DOHH2 (cell line): ENCODE measurements around the gene ZBTB5.

Experiments used
- H3F3A ChIP-seq: fragments of 200-600 bp; sonication (generic), shearing (Covaris generic); 2 replicates; pipeline ENCODE4 v1.6.0; 2016; ENCODE audit warnings: antibody characterized with exemption, mild to moderate bottlenecking; ENCODE audit not compliant: control insufficient read depth, insufficient read depth
- H3K27ac ChIP-seq: fragments of 200-600 bp; sonication (generic); 2 replicates; pipeline ENCODE4 v1.5.1; 2014; ENCODE audit warnings: low read depth, mild to moderate bottlenecking, low read length, moderate library complexity
- H3K27me3 ChIP-seq: fragments of 200-600 bp; sonication (generic); 2 replicates; pipeline ENCODE4 v1.6.1; 2014; ENCODE audit warnings: mild to moderate bottlenecking, low read length, mixed read lengths; ENCODE audit not compliant: control insufficient read depth
- H3K36me3 ChIP-seq: fragments of 200-600 bp; sonication (generic); 2 replicates; pipeline ENCODE4 v1.6.1; 2014; ENCODE audit warnings: mild to moderate bottlenecking, low read length, moderate library complexity, mixed read lengths; ENCODE audit not compliant: control insufficient read depth
- H3K4me1 ChIP-seq: fragments of 200-600 bp; sonication (generic); 2 replicates; pipeline ENCODE4 v1.6.1; 2014; ENCODE audit warnings: mild to moderate bottlenecking, low read length, mixed read lengths; ENCODE audit not compliant: control insufficient read depth
- H3K4me2 ChIP-seq: fragments of 200-600 bp; sonication (generic); 2 replicates; pipeline ENCODE4 v1.6.0; 2014; ENCODE audit warnings: mild to moderate bottlenecking, low read length, moderate library complexity
- H3K4me3 ChIP-seq: fragments of 200-600 bp; sonication (generic); 2 replicates; pipeline ENCODE4 v1.5.1; 2014; ENCODE audit warnings: mild to moderate bottlenecking, low read length, mixed read lengths
- H3K79me2 ChIP-seq: fragments of 200-600 bp; sonication (generic); 2 replicates; pipeline ENCODE4 v1.6.1; 2014; ENCODE audit warnings: mild to moderate bottlenecking, low read length, mixed read lengths; ENCODE audit not compliant: control insufficient read depth
- H3K9me2 ChIP-seq: fragments of 200-600 bp; sonication (generic); replicated peaks from 2 replicates; pipeline ENCODE4 v1.6.1; 2014; ENCODE audit warnings: mild to moderate bottlenecking, low read length, mixed read lengths; ENCODE audit not compliant: control insufficient read depth
- H3K9me3 ChIP-seq: fragments of 200-600 bp; sonication (generic); 2 replicates; pipeline ENCODE4 v1.6.1; 2014; ENCODE audit warnings: antibody characterized with exemption, low read length, mixed read lengths; ENCODE audit not compliant: control insufficient read depth, insufficient read depth
- H4K20me1 ChIP-seq: fragments of 200-600 bp; sonication (generic); 2 replicates; pipeline ENCODE4 v1.6.0; 2014; ENCODE audit warnings: low read depth, mild to moderate bottlenecking, antibody characterized with exemption, low read length, moderate library complexity; ENCODE audit not compliant: control insufficient read depth, insufficient read depth
- EZH2phosphoT487 ChIP-seq: fragments of 200-600 bp; sonication (generic); IDR thresholded peaks from 2 replicates; pipeline ENCODE4 v1.6.1; 2017; ENCODE audit warnings: borderline replicate concordance, mild to moderate bottlenecking, antibody characterized with exemption, low read length, moderate library complexity, mixed read lengths
- TF ChIP-seq, protein P1 (sequence below): fragments of 200-600 bp; sonication (generic); IDR thresholded peaks from one replicate; pipeline ENCODE4 v1.5.1; 2014; ENCODE audit warnings: antibody characterized with exemption, mild to moderate bottlenecking, low read depth, low read length; ENCODE audit not compliant: poor library complexity, severe bottlenecking

ZBTB5 gene

DNA sequence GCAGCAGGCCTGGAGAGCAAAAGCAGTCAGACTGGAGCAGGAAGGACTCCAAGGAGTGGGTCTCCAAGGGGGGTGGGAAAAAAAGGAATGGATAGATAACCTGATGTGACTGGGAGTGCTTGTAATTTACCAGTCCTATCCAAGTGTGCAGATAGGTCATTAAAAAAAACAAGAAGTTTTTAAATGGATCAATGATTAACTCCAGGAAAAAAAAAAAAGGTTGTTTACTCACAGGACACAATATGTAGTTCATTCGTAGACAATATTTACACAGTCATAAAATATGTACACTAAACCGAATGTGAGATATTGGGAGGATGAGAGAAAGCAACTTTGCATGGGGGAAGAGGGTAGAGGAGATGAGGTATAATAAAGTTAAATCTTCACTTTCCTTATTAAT, 20.4 kb downstream of the ZBTB5 start:
- Histone ChIP-seq H3K9me3 (no peaks in the 10 kb centered on the region), H3K9me2 (no peaks in the 10 kb centered on the region), H3F3A (peaks cover 7% of the 10 kb centered on the region), H3K27me3 (no peaks in the 10 kb centered on the region), H4K20me1 (0 out of 2 replicates have a peak, but pooled peaks cover 5% of the 10 kb centered on the region), H3K36me3 (peaks cover 44% of the 10 kb centered on the region), H3K4me1 (no peaks in the 10 kb centered on the region), H3K27ac (no peak overlapping the region), H3K4me3 (no peak overlapping the region), H3K4me2 (no peak overlapping the region), H3K79me2 (peaks cover 65% of the 10 kb centered on the region)
- no peak for TF ChIP-seq EZH2phosphoT487
- TF ChIP-seq, protein P1, sequence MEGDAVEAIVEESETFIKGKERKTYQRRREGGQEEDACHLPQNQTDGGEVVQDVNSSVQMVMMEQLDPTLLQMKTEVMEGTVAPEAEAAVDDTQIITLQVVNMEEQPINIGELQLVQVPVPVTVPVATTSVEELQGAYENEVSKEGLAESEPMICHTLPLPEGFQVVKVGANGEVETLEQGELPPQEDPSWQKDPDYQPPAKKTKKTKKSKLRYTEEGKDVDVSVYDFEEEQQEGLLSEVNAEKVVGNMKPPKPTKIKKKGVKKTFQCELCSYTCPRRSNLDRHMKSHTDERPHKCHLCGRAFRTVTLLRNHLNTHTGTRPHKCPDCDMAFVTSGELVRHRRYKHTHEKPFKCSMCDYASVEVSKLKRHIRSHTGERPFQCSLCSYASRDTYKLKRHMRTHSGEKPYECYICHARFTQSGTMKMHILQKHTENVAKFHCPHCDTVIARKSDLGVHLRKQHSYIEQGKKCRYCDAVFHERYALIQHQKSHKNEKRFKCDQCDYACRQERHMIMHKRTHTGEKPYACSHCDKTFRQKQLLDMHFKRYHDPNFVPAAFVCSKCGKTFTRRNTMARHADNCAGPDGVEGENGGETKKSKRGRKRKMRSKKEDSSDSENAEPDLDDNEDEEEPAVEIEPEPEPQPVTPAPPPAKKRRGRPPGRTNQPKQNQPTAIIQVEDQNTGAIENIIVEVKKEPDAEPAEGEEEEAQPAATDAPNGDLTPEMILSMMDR: no peak

DNA sequence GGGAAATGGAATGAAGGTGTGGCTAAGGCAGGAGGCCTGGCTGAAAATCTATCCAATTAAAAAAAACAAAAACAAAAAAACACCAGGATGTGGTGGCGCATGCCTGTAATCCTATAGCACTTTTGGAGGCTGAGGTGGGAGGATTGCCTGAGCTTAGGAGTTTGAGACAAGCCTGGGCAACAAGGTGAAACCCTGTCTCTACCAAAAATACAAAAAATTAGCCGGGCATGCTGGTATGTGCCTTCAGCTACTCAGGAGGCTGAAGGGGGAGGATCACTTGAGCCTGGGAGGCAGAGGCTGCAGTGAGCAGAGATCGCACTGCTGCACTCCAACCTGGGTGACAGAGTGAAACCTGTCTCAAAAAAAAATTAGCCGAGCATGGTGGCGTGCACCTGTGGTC, 21.7 kb downstream of the ZBTB5 start:
- Histone ChIP-seq H3K4me1 (no peaks in the 10 kb centered on the region), H3K79me2 (peaks cover 70% of the 10 kb centered on the region), H3K4me3 (no peak overlapping the region), H3F3A (peaks cover 19% of the 10 kb centered on the region), H3K4me2 (no peak overlapping the region), H4K20me1 (0 out of 2 replicates have a peak, but pooled peaks cover 5% of the 10 kb centered on the region), H3K27me3 (no peaks in the 10 kb centered on the region), H3K9me3 (no peaks in the 10 kb centered on the region), H3K27ac (no peak overlapping the region), H3K36me3 (peaks cover 54% of the 10 kb centered on the region), H3K9me2 (no peaks in the 10 kb centered on the region)
- TF ChIP-seq, protein P1: no peak
- no peak for TF ChIP-seq EZH2phosphoT487

DNA sequence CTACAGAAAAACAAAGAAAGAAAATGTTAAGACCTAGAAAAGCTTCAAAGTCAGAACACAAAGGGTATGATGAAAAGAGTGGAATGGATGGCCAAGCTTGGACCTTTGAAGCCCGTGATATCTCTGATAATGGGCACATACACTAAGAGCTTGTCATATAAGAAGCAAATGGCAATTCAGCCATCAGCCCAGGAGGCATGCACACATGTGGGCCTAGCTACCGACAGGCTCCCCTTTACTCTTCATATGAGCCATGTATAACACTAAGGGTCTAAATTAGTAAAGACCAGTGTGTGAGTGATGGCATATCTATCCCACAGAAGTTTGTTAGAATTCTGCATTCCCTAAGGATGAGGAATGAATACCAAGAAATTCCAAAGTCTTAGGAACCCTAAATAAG, 22.7 kb downstream of the ZBTB5 start:
- no peaks in the 10 kb centered on the region for H3K9me3 ChIP-seq
- H4K20me1 ChIP-seq: 0 out of 2 replicates have a peak, but pooled peaks cover 5% of the 10 kb centered on the region
- H3F3A ChIP-seq: peaks cover 19% of the 10 kb centered on the region
- TF ChIP-seq, protein P1: no peak
- TF ChIP-seq EZH2phosphoT487: no peak
- H3K4me1 ChIP-seq: no peaks in the 10 kb centered on the region
- H3K27me3 ChIP-seq: no peaks in the 10 kb centered on the region
- H3K27ac ChIP-seq: no peak overlapping the region
- no peaks in the 10 kb centered on the region for H3K9me2 ChIP-seq
- no peak overlapping the region for H3K4me3 ChIP-seq
- H3K36me3 ChIP-seq: peaks cover 61% of the 10 kb centered on the region
- no peak overlapping the region for H3K4me2 ChIP-seq
- H3K79me2 ChIP-seq: peaks cover 67% of the 10 kb centered on the region
